HUES64 (cell line): ENCODE measurements around the gene CIDEB. TPM values are rescaled to one million over a fixed set of nuclear protein-coding genes. Genes with fewer than 3 reads are reported as not detected.
"Not testable (repeated sequence)": the region's sequence is repeated elsewhere in the genome, so short reads cannot be mapped to it uniquely, and the experiment has no call there.

Experiments used
- H3K27ac ChIP-seq: 2 replicates; pipeline ENCODE4 v1.7.0; 2013; ENCODE audit warnings: low read depth, low read length, inconsistent platforms
- H3K27me3 ChIP-seq: 2 replicates; pipeline ENCODE4 v1.6.1; 2013; ENCODE audit warnings: mild to moderate bottlenecking, low read length; ENCODE audit not compliant: insufficient read depth
- H3K36me3 ChIP-seq: 2 replicates; pipeline ENCODE4 v1.6.1; 2013; ENCODE audit warnings: mild to moderate bottlenecking, low read length; ENCODE audit not compliant: insufficient read depth
- H3K4me1 ChIP-seq: 2 replicates; pipeline ENCODE4 v1.6.1; 2013; ENCODE audit warnings: mild to moderate bottlenecking, low read length, moderate library complexity; ENCODE audit not compliant: insufficient read depth
- H3K4me3 ChIP-seq: 2 replicates; pipeline ENCODE4 v1.5.1; 2013; ENCODE audit warnings: mild to moderate bottlenecking, low read length, moderate library complexity
- H3K9ac ChIP-seq: 2 replicates; pipeline ENCODE4 v1.6.1; 2013; ENCODE audit warnings: mild to moderate bottlenecking, low read depth, low read length
- H3K9me3 ChIP-seq: 2 replicates; pipeline ENCODE4 v1.6.1; 2013; ENCODE audit warnings: low read depth, low read length; ENCODE audit not compliant: insufficient read depth
- WGBS: fragments of 150-250, 120-280 bp; methylation state at CpG from one replicate; pipeline ENCODE4 v1.1.7; 2013; ENCODE audit warnings: missing lambda C conversion rate; 5-methylcytosine and 5-hydroxymethylcytosine counted together
- polyA plus RNA-seq, 2 experiments: library from polyadenylated mRNA; stranded (reverse); fragments of 50-300 nt; gene quantifications; one replicate each; pipeline ENCODE4 v1.2.3, GENCODE V29; 2013

The CIDEB gene, protein sequence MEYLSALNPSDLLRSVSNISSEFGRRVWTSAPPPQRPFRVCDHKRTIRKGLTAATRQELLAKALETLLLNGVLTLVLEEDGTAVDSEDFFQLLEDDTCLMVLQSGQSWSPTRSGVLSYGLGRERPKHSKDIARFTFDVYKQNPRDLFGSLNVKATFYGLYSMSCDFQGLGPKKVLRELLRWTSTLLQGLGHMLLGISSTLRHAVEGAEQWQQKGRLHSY
- 0.60 TPM for polyA plus RNA-seq (2013, experiment 1 of 2)
- polyA plus RNA-seq (2013, experiment 2 of 2), result 0.25 TPM

DNA sequence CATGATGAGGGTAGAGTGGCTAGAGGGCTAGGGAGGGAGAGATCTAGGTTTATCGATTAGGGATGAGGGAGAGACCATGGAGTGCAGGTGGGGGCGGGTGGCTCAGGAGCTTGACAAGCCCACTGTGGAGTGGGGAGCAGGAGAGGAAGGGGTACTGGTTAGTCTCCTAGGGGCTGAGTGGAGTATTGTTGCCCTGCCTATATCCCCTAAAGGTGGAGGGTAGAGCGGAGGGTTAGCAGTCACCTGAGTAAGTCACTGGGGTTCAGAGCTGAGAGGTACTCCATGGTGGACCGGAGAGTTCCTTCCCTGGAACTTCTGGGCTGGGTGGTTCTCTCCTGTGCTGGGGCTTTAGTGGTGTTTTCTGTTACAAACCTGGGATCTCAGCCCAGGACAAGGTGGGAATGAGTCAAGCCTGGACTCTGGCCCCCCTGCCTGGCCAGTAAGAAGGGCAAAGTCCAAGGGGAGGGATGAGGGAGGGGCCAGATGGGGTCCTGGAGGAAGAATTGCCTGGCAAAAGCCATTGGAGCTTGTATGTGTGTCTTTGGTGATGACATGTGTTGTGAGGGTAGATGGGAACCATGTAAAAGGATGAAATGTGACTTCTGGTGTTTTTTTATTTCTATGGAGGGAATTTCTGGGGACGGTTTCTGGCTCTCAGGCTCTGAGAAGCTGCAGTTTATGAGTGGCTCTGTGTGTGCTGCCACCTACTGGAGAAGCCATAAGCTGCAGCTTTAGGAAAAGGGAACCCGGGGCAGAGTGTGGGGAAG lies at the start of gene CIDEB:
CIDEB (minus strand) TSS at position 403 of the 767 bp plus-strand sequence; CDS start at position 284, 119 bp downstream.
- no peak within 1 kb of the TSS for H3K4me3 ChIP-seq
- H3K27ac ChIP-seq, result no peak within 1 kb of the TSS
- H3K36me3 ChIP-seq, result peaks cover 62% of the 10 kb centered on the region
- H3K27me3 ChIP-seq, result no peaks in the 10 kb centered on the region
- WGBS, result 69% methylated on average over 6 of the region's 6 CpGs
- no peak within 1 kb of the TSS for H3K9ac ChIP-seq
- H3K4me1 ChIP-seq, result no peaks in the 10 kb centered on the region
- H3K9me3 ChIP-seq, result no peaks in the 10 kb centered on the region

DNA sequence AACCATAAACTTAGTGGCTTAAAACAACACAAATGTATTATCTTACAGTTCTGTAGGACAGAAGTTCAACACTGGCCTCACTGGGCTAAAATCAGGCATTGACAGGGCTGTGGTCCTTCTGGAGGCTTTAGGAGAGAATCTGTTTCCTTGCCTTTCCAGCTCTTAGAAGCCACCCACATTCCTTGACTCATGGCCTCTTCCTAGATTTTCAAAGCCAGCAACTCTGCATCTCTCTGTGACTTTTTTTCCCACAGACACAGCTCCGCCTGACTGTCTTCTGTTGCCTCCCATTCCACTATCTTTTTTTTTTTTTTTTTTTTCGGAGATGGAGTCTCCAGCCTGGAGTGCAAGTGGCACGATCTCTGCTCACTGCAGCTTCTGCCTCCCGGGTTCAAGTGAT lies 48.4 kb upstream of the CIDEB start:
- H3K27me3 ChIP-seq, result peaks cover 31% of the 10 kb centered on the region
- WGBS, result 87% methylated on average over 4 of the region's 4 CpGs
- no peaks in the 10 kb centered on the region for H3K4me1 ChIP-seq
- no peak overlapping the region for H3K27ac ChIP-seq
- H3K9ac ChIP-seq, result no peak overlapping the region
- no peaks in the 10 kb centered on the region for H3K36me3 ChIP-seq
- H3K9me3 ChIP-seq, result no peaks in the 10 kb centered on the region
- H3K4me3 ChIP-seq, result no peak overlapping the region

DNA sequence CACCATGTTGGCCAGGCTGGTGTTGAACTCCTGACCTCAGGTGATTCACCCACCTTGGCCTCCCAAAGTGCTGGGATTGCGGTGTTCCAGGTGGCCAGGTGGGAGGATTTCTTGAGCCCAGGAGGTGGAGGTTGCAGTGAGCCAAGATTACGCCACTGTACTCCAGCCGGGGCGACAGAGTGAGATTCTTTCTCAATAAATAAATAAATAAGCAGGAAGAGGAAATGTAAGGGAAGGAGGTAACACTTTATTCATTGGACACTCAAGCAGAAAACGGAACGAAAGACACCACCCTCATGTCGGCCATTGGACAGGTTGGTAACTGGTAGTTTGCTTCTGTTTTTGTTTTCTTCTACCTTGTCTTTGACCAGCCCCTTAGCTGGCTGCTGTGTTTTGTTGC lies 47.2 kb upstream of the CIDEB start:
- Histone ChIP-seq H3K4me3 (no peak overlapping the region), H3K9ac (no peak overlapping the region), H3K9me3 (no peaks in the 10 kb centered on the region), H3K4me1 (no peaks in the 10 kb centered on the region), H3K27ac (no peak overlapping the region), H3K27me3 (peaks cover 40% of the 10 kb centered on the region), H3K36me3 (no peaks in the 10 kb centered on the region)
- 89% methylated on average over 4 of the region's 7 CpGs for WGBS

- peaks cover 42% of the 10 kb centered on the region for H3K27me3 ChIP-seq
- 91% methylated on average over 3 of the region's 3 CpGs for WGBS
- not testable (repeated sequence) for H3K4me1 ChIP-seq, H3K9me3 ChIP-seq, H3K27ac ChIP-seq, H3K9ac ChIP-seq, H3K36me3 ChIP-seq, H3K4me3 ChIP-seq
Observed at GRCh38 chr14:24354482-24354825, 46.7 kb upstream of the CIDEB start.

GRCh38 chr14:24353559-24354481 lies 46.0 kb upstream of the CIDEB start:
- H3K4me3 ChIP-seq, result no peak overlapping the region
- no peak overlapping the region for H3K9ac ChIP-seq
- no peaks in the 10 kb centered on the region for H3K9me3 ChIP-seq
- H3K4me1 ChIP-seq, result no peaks in the 10 kb centered on the region
- H3K27me3 ChIP-seq, result peaks cover 47% of the 10 kb centered on the region
- no peaks in the 10 kb centered on the region for H3K36me3 ChIP-seq
- H3K27ac ChIP-seq, result no peak overlapping the region
- WGBS, result 94% methylated on average over 3 of the region's 5 CpGs

DNA sequence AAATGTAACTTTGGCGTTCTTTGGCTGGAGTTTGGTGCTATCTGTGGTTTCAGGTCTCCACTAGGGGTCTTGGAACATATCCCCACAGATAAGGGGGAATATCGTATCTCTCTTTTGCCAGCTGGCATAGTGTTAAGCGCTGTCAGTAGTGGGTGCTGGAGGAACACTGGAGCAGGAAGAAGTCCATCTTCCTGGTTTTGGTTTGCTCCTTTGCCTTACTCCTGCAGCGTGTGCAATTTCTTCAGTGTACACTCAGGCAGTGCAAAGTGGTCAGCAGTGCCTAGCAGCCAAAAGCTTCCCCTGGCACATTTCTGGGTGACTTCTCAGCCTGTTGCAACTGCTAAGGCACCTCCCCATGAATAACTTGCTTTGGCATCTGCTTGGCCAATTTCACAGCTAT lies 43.7 kb upstream of the CIDEB start:
- Histone ChIP-seq H3K9ac (no peak overlapping the region), H3K36me3 (no peaks in the 10 kb centered on the region), H3K27ac (no peak overlapping the region), H3K9me3 (no peaks in the 10 kb centered on the region), H3K27me3 (peaks cover 40% of the 10 kb centered on the region), H3K4me1 (no peaks in the 10 kb centered on the region), H3K4me3 (no peak overlapping the region)
- 35% methylated on average over 4 of the region's 4 CpGs for WGBS

- peaks cover 43% of the 10 kb centered on the region for H3K27me3 ChIP-seq
- no peaks in the 10 kb centered on the region for H3K4me1 ChIP-seq
- no peaks in the 10 kb centered on the region for H3K36me3 ChIP-seq
- H3K9ac ChIP-seq, result no peak overlapping the region
- no peaks in the 10 kb centered on the region for H3K9me3 ChIP-seq
- no peak overlapping the region for H3K27ac ChIP-seq
- WGBS, result 66% methylated on average over 5 of the region's 5 CpGs
- H3K4me3 ChIP-seq, result no peak overlapping the region
Observed at GRCh38 chr14:24349742-24350141, 42.0 kb upstream of the CIDEB start.

DNA sequence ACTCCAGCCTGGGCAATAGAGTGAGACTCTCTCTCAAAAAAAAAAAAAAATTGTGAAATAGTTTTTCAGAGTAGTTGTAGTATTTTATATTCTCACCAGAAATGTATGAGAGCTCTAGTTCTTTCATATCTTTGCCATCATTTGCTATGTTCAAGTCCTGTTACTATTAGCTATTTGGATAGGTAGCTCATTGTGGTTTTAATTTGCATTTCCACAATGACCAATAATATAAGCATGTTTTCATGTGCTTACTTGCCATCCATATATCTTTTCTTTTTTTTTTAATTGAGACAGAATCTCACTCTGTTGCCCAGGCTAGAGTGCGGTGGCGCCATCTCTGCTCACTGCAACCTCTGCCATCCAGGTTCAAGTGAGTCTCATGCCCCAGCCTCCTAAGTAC lies 40.4 kb upstream of the CIDEB start:
- peaks cover 49% of the 10 kb centered on the region for H3K27me3 ChIP-seq
- H3K9ac ChIP-seq, result no peak overlapping the region
- H3K9me3 ChIP-seq, result no peaks in the 10 kb centered on the region
- H3K36me3 ChIP-seq, result no peaks in the 10 kb centered on the region
- WGBS, result 95% methylated on average over 2 of the region's 2 CpGs
- no peak overlapping the region for H3K27ac ChIP-seq
- H3K4me1 ChIP-seq, result no peaks in the 10 kb centered on the region
- H3K4me3 ChIP-seq, result no peak overlapping the region

GRCh38 chr14:24347134-24347533 lies 39.4 kb upstream of the CIDEB start:
- Histone ChIP-seq H3K27me3 (peaks cover 54% of the 10 kb centered on the region), H3K36me3 (no peaks in the 10 kb centered on the region), H3K4me3 (no peak overlapping the region), H3K4me1 (no peaks in the 10 kb centered on the region), H3K27ac (no peak overlapping the region), H3K9ac (no peak overlapping the region), H3K9me3 (no peaks in the 10 kb centered on the region)
- WGBS, result 40% methylated on average over 1 of the region's 1 CpG

GRCh38 chr14:24343795-24344660 lies 36.3 kb upstream of the CIDEB start:
- no peaks in the 10 kb centered on the region for H3K4me1 ChIP-seq
- no peak overlapping the region for H3K27ac ChIP-seq
- H3K27me3 ChIP-seq, result peaks cover 53% of the 10 kb centered on the region
- no peak overlapping the region for H3K4me3 ChIP-seq
- H3K9ac ChIP-seq, result no peak overlapping the region
- WGBS, result 83% methylated on average over 7 of the region's 7 CpGs
- H3K36me3 ChIP-seq, result no peaks in the 10 kb centered on the region
- H3K9me3 ChIP-seq, result no peaks in the 10 kb centered on the region
